ENCODE results near the gene SYTL2.
"Not testable (repeated sequence)": the region's sequence is repeated elsewhere in the genome, so short reads cannot be mapped to it uniquely, and the experiment has no call there.

The SYTL2 gene

GRCh38 chr11:85672105-85672902 is 138.6 kb downstream of the SYTL2 start:
- Histone ChIP-seq H3K9me3 (ENCODE audit: control insufficient read depth, insufficient read depth, low read length) (peaks cover 3% of the 10 kb centered on the region; the same call in 1 of the 2 replicates), H3K36me3 (ENCODE audit: insufficient read depth, low read length) (no peaks in the 10 kb centered on the region), H3K4me1 (ENCODE audit: insufficient read depth, low read length) (no peaks in the 10 kb centered on the region), H3K9ac (ENCODE audit: low read depth, low read length) (no peak overlapping the region)

- H3K9me3 ChIP-seq (ENCODE audit: control insufficient read depth, insufficient read depth, low read length); H3K9ac ChIP-seq (ENCODE audit: low read depth, low read length); H3K4me1 ChIP-seq (ENCODE audit: insufficient read depth, low read length); H3K36me3 ChIP-seq (ENCODE audit: insufficient read depth, low read length): not testable (repeated sequence)
These were observed 139.8 kb downstream of the SYTL2 start for GRCh38 chr11:85670949-85671663.

- no peak overlapping the region for H3K9ac ChIP-seq (ENCODE audit: low read depth, low read length)
- no peaks in the 10 kb centered on the region for H3K36me3 ChIP-seq (ENCODE audit: insufficient read depth, low read length)
- peaks cover 3% of the 10 kb centered on the region; the same call in 1 of the 2 replicates for H3K9me3 ChIP-seq (ENCODE audit: control insufficient read depth, insufficient read depth, low read length)
- H3K4me1 ChIP-seq (ENCODE audit: insufficient read depth, low read length) = peaks cover 5% of the 10 kb centered on the region; the same call in 1 of the 2 replicates
These were observed 142.8 kb downstream of the SYTL2 start for GRCh38 chr11:85668157-85668556.

- no peak overlapping the region for H3K9ac ChIP-seq (ENCODE audit: low read depth, low read length)
- H3K36me3 ChIP-seq (ENCODE audit: insufficient read depth, low read length) = peaks cover 3% of the 10 kb centered on the region
- no peaks in the 10 kb centered on the region for H3K9me3 ChIP-seq (ENCODE audit: control insufficient read depth, insufficient read depth, low read length)
- H3K4me1 ChIP-seq (ENCODE audit: insufficient read depth, low read length) = peaks cover 5% of the 10 kb centered on the region; the same call in 1 of the 2 replicates
These were observed 144.3 kb downstream of the SYTL2 start for GRCh38 chr11:85666687-85667086.

- H3K36me3 ChIP-seq (ENCODE audit: insufficient read depth, low read length) = peaks cover 3% of the 10 kb centered on the region
- no peak overlapping the region for H3K9ac ChIP-seq (ENCODE audit: low read depth, low read length)
- H3K4me1 ChIP-seq (ENCODE audit: insufficient read depth, low read length) = peaks cover 5% of the 10 kb centered on the region; the same call in 1 of the 2 replicates
- H3K9me3 ChIP-seq (ENCODE audit: control insufficient read depth, insufficient read depth, low read length) = no peaks in the 10 kb centered on the region
These were observed 145.2 kb downstream of the SYTL2 start for GRCh38 chr11:85665733-85666132.

GRCh38 chr11:85664615-85665481 is 146.1 kb downstream of the SYTL2 start, which contains the start of gene CREBZF:
Gene CREBZF (minus strand): TSS chr11:85665129. CDS start chr11:85664875, 254 bp downstream.
- Histone ChIP-seq H3K9me3 (ENCODE audit: control insufficient read depth, insufficient read depth, low read length) (no peaks in the 10 kb centered on the region), H3K9ac (ENCODE audit: low read depth, low read length) (peak within 1 kb of the TSS; percentile 100), H3K36me3 (ENCODE audit: insufficient read depth, low read length) (peaks cover 3% of the 10 kb centered on the region), H3K4me1 (ENCODE audit: insufficient read depth, low read length) (peaks cover 5% of the 10 kb centered on the region; the same call in 1 of the 2 replicates)

- H3K9ac ChIP-seq (ENCODE audit: low read depth, low read length) = peak overlapping the region; percentile 100
- no peaks in the 10 kb centered on the region for H3K9me3 ChIP-seq (ENCODE audit: control insufficient read depth, insufficient read depth, low read length)
- H3K36me3 ChIP-seq (ENCODE audit: insufficient read depth, low read length) = peaks cover 3% of the 10 kb centered on the region
- H3K4me1 ChIP-seq (ENCODE audit: insufficient read depth, low read length) = peaks cover 5% of the 10 kb centered on the region; the same call in 1 of the 2 replicates
These were observed 147.0 kb downstream of the SYTL2 start for GRCh38 chr11:85663753-85664614.

- peaks cover 3% of the 10 kb centered on the region for H3K36me3 ChIP-seq (ENCODE audit: insufficient read depth, low read length)
- peaks cover 5% of the 10 kb centered on the region; the same call in 1 of the 2 replicates for H3K4me1 ChIP-seq (ENCODE audit: insufficient read depth, low read length)
- H3K9me3 ChIP-seq (ENCODE audit: control insufficient read depth, insufficient read depth, low read length) = no peaks in the 10 kb centered on the region
- peak overlapping the region; percentile 100 for H3K9ac ChIP-seq (ENCODE audit: low read depth, low read length)
These were observed 147.7 kb downstream of the SYTL2 start for GRCh38 chr11:85663080-85663752.

GRCh38 chr11:85661972-85662664 is 148.8 kb downstream of the SYTL2 start:
- Histone ChIP-seq H3K4me1 (ENCODE audit: insufficient read depth, low read length) (peaks cover 5% of the 10 kb centered on the region; the same call in 1 of the 2 replicates), H3K9me3 (ENCODE audit: control insufficient read depth, insufficient read depth, low read length) (no peaks in the 10 kb centered on the region), H3K36me3 (ENCODE audit: insufficient read depth, low read length) (peaks cover 3% of the 10 kb centered on the region), H3K9ac (ENCODE audit: low read depth, low read length) (peak overlapping the region; percentile 12; the same call in 1 of the 2 replicates)

- Histone ChIP-seq H3K9me3 (ENCODE audit: control insufficient read depth, insufficient read depth, low read length) (no peaks in the 10 kb centered on the region), H3K4me1 (ENCODE audit: insufficient read depth, low read length) (no peaks in the 10 kb centered on the region), H3K36me3 (ENCODE audit: insufficient read depth, low read length) (peaks cover 6% of the 10 kb centered on the region), H3K9ac (ENCODE audit: low read depth, low read length) (no peak overlapping the region)
These were observed 152.8 kb downstream of the SYTL2 start for GRCh38 chr11:85658180-85658579.

GRCh38 chr11:85656777-85657176 is 154.2 kb downstream of the SYTL2 start:
- peaks cover 3% of the 10 kb centered on the region for H3K36me3 ChIP-seq (ENCODE audit: insufficient read depth, low read length)
- H3K4me1 ChIP-seq (ENCODE audit: insufficient read depth, low read length) = no peaks in the 10 kb centered on the region
- H3K9ac ChIP-seq (ENCODE audit: low read depth, low read length) = no peak overlapping the region
- H3K9me3 ChIP-seq (ENCODE audit: control insufficient read depth, insufficient read depth, low read length) = no peaks in the 10 kb centered on the region

GRCh38 chr11:85654343-85654742 is 156.6 kb downstream of the SYTL2 start:
- not testable (repeated sequence) for H3K9ac ChIP-seq (ENCODE audit: low read depth, low read length); H3K4me1 ChIP-seq (ENCODE audit: insufficient read depth, low read length); H3K36me3 ChIP-seq (ENCODE audit: insufficient read depth, low read length); H3K9me3 ChIP-seq (ENCODE audit: control insufficient read depth, insufficient read depth, low read length)

Data from ES-I3 (cell line).